ENCODE measurements around the gene MDN1.

DNA sequence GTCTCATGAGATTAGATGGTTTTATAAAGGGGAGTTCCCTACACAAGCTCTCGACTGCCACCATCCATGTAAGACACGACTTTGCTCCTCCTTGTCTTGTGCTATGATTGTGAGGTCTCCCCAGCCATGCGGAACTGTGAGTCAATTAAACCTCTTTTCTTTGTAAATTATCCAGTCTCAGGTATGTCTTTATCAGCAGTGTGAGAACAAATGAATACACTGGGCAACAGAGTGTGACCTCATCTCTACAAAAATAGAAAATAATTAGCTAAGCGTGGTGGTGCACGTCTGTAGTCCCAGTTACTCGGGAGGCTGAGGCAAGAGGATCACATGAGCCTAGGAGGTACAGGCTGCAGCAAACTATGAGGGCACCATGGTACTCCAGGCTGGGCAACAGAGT, 51.3 kb downstream of the MDN1 start:
- no peak for TF ChIP-seq GATA2 (IDR thresholded peaks at IDR 0.05; ENCODE audit: low read depth, low read length)
- TF ChIP-seq GATA3 (IDR thresholded peaks at IDR 0.05; ENCODE audit: low read depth, low read length), result no peak

All from SH-SY5Y (cell line).